Upper lobe of left lung (tissue), 6 donors: ENCODE measurements around the gene DAPK2. TPM values are rescaled to one million over a fixed set of nuclear protein-coding genes. Genes with fewer than 3 reads are reported as not detected.

Experiments used
- ATAC-seq, 2 donors: fragments of 200-7000 bp; cut with Tn5 transposase; one replicate each; pipeline ENCODE4 v1.9.1; 2022; ENCODE audit warnings: mild to moderate bottlenecking in 2 of 2, moderate library complexity in 2 of 2; ENCODE audit not compliant: low FRiP score in 2 of 2
- DNase-seq, 2 donors: peaks; one replicate each; pipeline ENCODE4 v3.0.0-alpha.2; 2019 to 2020
- H3K27ac ChIP-seq, 4 donors: fragments of 200-600 bp; sonication (generic); one replicate each; pipeline ENCODE4 v1.5.1; 2016 to 2019
- H3K27me3 ChIP-seq, 4 donors: fragments of 200-600 bp; sonication (generic); one replicate each; pipeline ENCODE4 v1.5.1; 2017 to 2019
- H3K36me3 ChIP-seq, 4 donors: fragments of 200-600 bp; sonication (generic); one replicate each; pipeline ENCODE4 v1.5.1; 2016 to 2019
- H3K4me1 ChIP-seq, 4 donors: fragments of 200-600 bp; sonication (generic); one replicate each; pipeline ENCODE4 v1.5.1; 2018 to 2019
- H3K4me3 ChIP-seq, 4 donors: fragments of 200-600 bp; sonication (generic); one replicate each; pipeline ENCODE4 v1.5.1; 2017 to 2019; ENCODE audit warnings: mild to moderate bottlenecking in 2 of 4, moderate library complexity in 1 of 4
- H3K9me3 ChIP-seq, 4 donors: fragments of 200-600 bp; sonication (generic); one replicate each; pipeline ENCODE4 v1.5.1; 2018 to 2019
- CTCF ChIP-seq, 6 experiments: fragments of 450-650 bp in 4 of 6; fragments of 200-600 bp in 2 of 6; sonication (generic) in 2 of 6; IDR thresholded peaks; one replicate each; pipeline ENCODE4 v1.5.1; 2016 to 2019; ENCODE audit warnings: antibody characterized with exemption in 6 of 6
- EP300 ChIP-seq, 4 donors: sonication (generic); formaldehyde crosslinking; IDR thresholded peaks; one replicate each; pipeline ENCODE4 v1.5.1; 2017; ENCODE audit warnings: antibody characterized with exemption in 4 of 4, control low read depth in 2 of 4
- POLR2A ChIP-seq, 4 donors: fragments of 450-650 bp; IDR thresholded peaks; one replicate each; pipeline ENCODE4 v1.5.1; 2016 to 2017; ENCODE audit warnings: antibody characterized with exemption in 4 of 4, mild to moderate bottlenecking in 2 of 4
- POLR2AphosphoS5 ChIP-seq, 2 donors: sonication (generic); formaldehyde crosslinking; IDR thresholded peaks; one replicate each; pipeline ENCODE4 v1.5.1; 2017; ENCODE audit warnings: antibody characterized with exemption in 2 of 2
- WGBS, 2 donors: methylation state at CpG; one replicate each; pipeline ENCODE4 v1.1.5; 2017 to 2018; 5-methylcytosine and 5-hydroxymethylcytosine counted together
- total RNA-seq, 6 donors: library from RNA; depleted of rRNA in 4 of 6; stranded (reverse); fragments of >200 nt in 4 of 6; gene quantifications; one replicate each; pipeline versions ENCODE4 v1.1.0 to v1.2.1, GENCODE V29; 2016 to 2021
- donor health status: DM: no; HTN: no; CAD: no; lungs with moderate emphysema.
- donor health status: DM: no; HTN: yes; CAD: no; lungs with severe emphysema.

Gene DAPK2
- total RNA-seq, 6 donors from 2014 or later: 58.3 to 270 (median 136) TPM

GRCh38 chr15:63946524-63947065, 99.7 kb downstream of the DAPK2 start:
- 89 to 100% methylated on average over 3 to 4 of the region's 4 CpGs for WGBS, 2 donors
- no peak for DNase-seq

GRCh38 chr15:63945838-63946298, 100.4 kb downstream of the DAPK2 start:
- WGBS, 2 donors: 62 to 74% methylated on average over 9 of the region's 9 CpGs
- Histone ChIP-seq H3K4me3 (no peak overlapping the region), H3K27me3 (no peaks in the 10 kb centered on the region), H3K4me1 (peaks cover 16 to 30% (median 21%) of the 10 kb centered on the region in 4 donors), H3K9me3 (no peaks in the 10 kb centered on the region), H3K27ac (peak overlapping the region; percentile 48 to 69 (median 64)), H3K36me3 (no peaks in the 10 kb centered on the region)
- peak; percentile 84 to 88 for DNase-seq
- peak; percentile 59 to 92 for ATAC-seq
- TF ChIP-seq EP300 (IDR thresholded peaks at IDR 0.05) (peak in 1 of 4 donors; percentile 33), POLR2A (IDR thresholded peaks at IDR 0.05) (no peak), POLR2AphosphoS5 (IDR thresholded peaks at IDR 0.05) (peak; percentile 18 to 38), CTCF (IDR thresholded peaks at IDR 0.05) (peak in 5 of 6 experiments; percentile 10 to 81 (median 63))

More at GRCh38 chr15:63946524-63947065, 99.7 kb downstream of the DAPK2 start:
- TF ChIP-seq EP300 (IDR thresholded peaks at IDR 0.05): no peak
- TF ChIP-seq CTCF (IDR thresholded peaks at IDR 0.05): no peak
- TF ChIP-seq POLR2AphosphoS5 (IDR thresholded peaks at IDR 0.05): no peak
- no peak for TF ChIP-seq POLR2A (IDR thresholded peaks at IDR 0.05)
- Histone ChIP-seq H3K4me3 (no peak overlapping the region), H3K27ac (peak overlapping the region; percentile 36 to 69 (median 62)), H3K27me3 (no peaks in the 10 kb centered on the region), H3K4me1 (peaks cover 12 to 25% (median 18%) of the 10 kb centered on the region in 4 donors), H3K36me3 (no peaks in the 10 kb centered on the region), H3K9me3 (no peaks in the 10 kb centered on the region)
- no peak for ATAC-seq

GRCh38 chr15:63945007-63945788, 101.1 kb downstream of the DAPK2 start:
- H3K4me1 ChIP-seq: peaks cover 19 to 34% (median 25%) of the 10 kb centered on the region in 4 donors
- H3K9me3 ChIP-seq: no peaks in the 10 kb centered on the region
- no peaks in the 10 kb centered on the region for H3K36me3 ChIP-seq
- H3K4me3 ChIP-seq: no peak overlapping the region
- no peaks in the 10 kb centered on the region for H3K27me3 ChIP-seq
- H3K27ac ChIP-seq: peak overlapping the region; percentile 45 to 69 (median 56)
- 46 to 58% methylated on average over 6 to 8 of the region's 8 CpGs for WGBS, 2 donors
- DNase-seq: peak in 1 of 2 donors; percentile 79
- peak; percentile 84 to 88 for ATAC-seq
- TF ChIP-seq CTCF (IDR thresholded peaks at IDR 0.05): peak; percentile 79 to 93 (median 82)
- no peak for TF ChIP-seq EP300 (IDR thresholded peaks at IDR 0.05)

- WGBS, 2 donors: 83 to 89% methylated on average over 3 of the region's 3 CpGs
- Histone ChIP-seq H3K27me3 (no peaks in the 10 kb centered on the region), H3K27ac (peak overlapping the region; percentile 1 to 48 (median 30)), H3K4me1 (peaks cover 25 to 40% (median 31%) of the 10 kb centered on the region in 4 donors), H3K36me3 (no peaks in the 10 kb centered on the region), H3K4me3 (no peak overlapping the region), H3K9me3 (no peaks in the 10 kb centered on the region)
- DNase-seq (no peak), ATAC-seq (no peak)
- TF ChIP-seq POLR2AphosphoS5 (IDR thresholded peaks at IDR 0.05) (no peak), CTCF (IDR thresholded peaks at IDR 0.05) (no peak), EP300 (IDR thresholded peaks at IDR 0.05) (no peak), POLR2A (IDR thresholded peaks at IDR 0.05) (no peak)
These were observed 101.7 kb downstream of the DAPK2 start for GRCh38 chr15:63944681-63944955.
